Mammary epithelial cell (primary cell): ENCODE measurements around the gene TP53TG3B.
"Not testable (repeated sequence)": the region's sequence is repeated elsewhere in the genome, so short reads cannot be mapped to it uniquely, and the experiment has no call there.

Experiments used
- CTCF ChIP-seq, 2 donors: IDR thresholded peaks in 1 of 2; conservative IDR thresholded peaks in 1 of 2; 2 replicates each; pipeline ENCODE4 v1.5.1; 2011 to 2012; ENCODE audit warnings: inconsistent platforms in 2 of 2, low read length in 2 of 2, mild to moderate bottlenecking in 2 of 2, control low read depth in 1 of 2, low read depth in 1 of 2; ENCODE audit not compliant: insufficient read depth in 1 of 2; ENCODE audit errors: extremely low read depth in 1 of 2
- EZH2 ChIP-seq: IDR thresholded peaks from 2 replicates; pipeline ENCODE4 v1.6.1; 2012; ENCODE audit warnings: low read length, inconsistent platforms, borderline replicate concordance

GRCh38 chr16:33339093-33340061 is 21.3 kb upstream of the TP53TG3B start:
- TF ChIP-seq EZH2; CTCF (conservative IDR thresholded peaks at IDR 0.05 in 1 of 2, IDR thresholded peaks at IDR 0.05 in 1 of 2; ENCODE audit: extremely low read depth in 1 of 2, insufficient read depth in 1 of 2, low read depth in 1 of 2, low read length in 2 of 2): not testable (repeated sequence)
